H1 (cell line): ENCODE measurements around the gene TAF3. TPM values are rescaled to one million over a fixed set of nuclear protein-coding genes. Genes with fewer than 3 reads are reported as not detected.

Source experiments
- CTCF ChIA-PET: fragments of 300-600 bp; sonication (Branson Sonifier 250); formaldehyde crosslinking; loops from one replicate; lab custom pipeline; 2021; ENCODE audit not compliant: partially characterized antibody; lab: Charles Lee
- POLR2A ChIA-PET: fragments of 300-600 bp; sonication (Branson Sonifier 250); formaldehyde crosslinking; loops from one replicate; lab custom pipeline; 2021; ENCODE audit warnings: inconsistent platforms; ENCODE audit not compliant: partially characterized antibody; lab: Charles Lee
- DNase-seq, 2 experiments: peaks; one replicate each; pipeline versions ENCODE4 v3.0.0 to v3.0.0-alpha.2; 2010 to 2022; ENCODE audit warnings: low spot score in 2 of 2, low read depth in 1 of 2, mixed read lengths in 1 of 2
- FAIRE-seq: peaks from 2 replicates; lab custom pipeline; 2011; peaks lifted over from hg19 to GRCh38; lab: Jason Lieb, UNC
- H2AFZ ChIP-seq: 2 replicates; pipeline ENCODE4 v1.8.1; 2012; ENCODE audit warnings: low read length, inconsistent platforms
- H2AK5ac ChIP-seq: 2 replicates; pipeline ENCODE4 v1.6.1; 2013; ENCODE audit warnings: low read depth, low read length
- H2BK120ac ChIP-seq: replicated peaks from 2 replicates; pipeline ENCODE3; 2013; ENCODE audit warnings: low read depth, low read length, inconsistent platforms
- H2BK12ac ChIP-seq: 2 replicates; pipeline ENCODE4 v1.6.1; 2013; ENCODE audit warnings: low read depth, low read length
- H2BK15ac ChIP-seq: 2 replicates; pipeline ENCODE4 v1.6.1; 2013; ENCODE audit warnings: low read length
- H2BK20ac ChIP-seq: 2 replicates; pipeline ENCODE4 v1.6.1; 2013; ENCODE audit warnings: low read length
- H2BK5ac ChIP-seq: 2 replicates; pipeline ENCODE4 v1.6.1; 2013; ENCODE audit warnings: low read depth, low read length
- H3K14ac ChIP-seq: 2 replicates; pipeline ENCODE4 v1.6.1; 2013; ENCODE audit warnings: inconsistent platforms; ENCODE audit not compliant: insufficient read length
- H3K18ac ChIP-seq: 2 replicates; pipeline ENCODE4 v1.6.1; 2013; ENCODE audit warnings: low read length; ENCODE audit errors: extremely low read depth
- H3K23ac ChIP-seq: 2 replicates; pipeline ENCODE4 v1.6.1; 2013; ENCODE audit warnings: inconsistent platforms; ENCODE audit not compliant: insufficient read length
- H3K23me2 ChIP-seq: 2 replicates; pipeline ENCODE4 v1.6.1; 2013; ENCODE audit warnings: low read depth, low read length
- H3K27ac ChIP-seq: 2 replicates; pipeline ENCODE4 v1.6.1; 2011; ENCODE audit warnings: low read depth, low read length, inconsistent platforms
- H3K27me3 ChIP-seq, 4 experiments: replicated peaks in 1 of 4; 1 replicate in 1 of 4; 2 replicates in 3 of 4; pipeline versions ENCODE4 v1.6.1 to v1.8.1; 2011 to 2013; ENCODE audit warnings: low read length in 3 of 4, mild to moderate bottlenecking in 3 of 4, inconsistent platforms in 2 of 4, mixed read lengths in 2 of 4, moderate library complexity in 1 of 4; ENCODE audit not compliant: control insufficient read depth in 3 of 4, insufficient read depth in 3 of 4; ENCODE audit errors: extremely low read depth in 1 of 4
- H3K36me3 ChIP-seq, 4 experiments: 2 replicates each; pipeline versions ENCODE4 v1.6.1 to v1.8.1; 2011 to 2013; ENCODE audit warnings: mild to moderate bottlenecking in 4 of 4, low read length in 3 of 4, moderate library complexity in 2 of 4, control low read depth in 1 of 4, inconsistent platforms in 1 of 4; ENCODE audit not compliant: insufficient read depth in 4 of 4, control insufficient read depth in 2 of 4
- H3K4ac ChIP-seq: replicated peaks from 2 replicates; pipeline ENCODE3; 2013; ENCODE audit warnings: low read length, low read depth, mixed read lengths, inconsistent platforms; ENCODE audit not compliant: insufficient read length
- H3K4me1 ChIP-seq, 4 experiments: replicated peaks in 1 of 4; 1 replicate in 1 of 4; 2 replicates in 3 of 4; pipeline versions ENCODE4 v1.6.1 to v1.8.1; 2011 to 2013; ENCODE audit warnings: low read length in 3 of 4, inconsistent platforms in 2 of 4, mixed read lengths in 1 of 4; ENCODE audit not compliant: insufficient read depth in 4 of 4, control insufficient read depth in 3 of 4
- H3K4me2 ChIP-seq, 2 experiments: 2 replicates each; pipeline versions ENCODE4 v1.6.1 to v1.8.1; 2011 to 2013; ENCODE audit warnings: low read depth in 2 of 2, low read length in 2 of 2, control low read depth in 1 of 2, inconsistent platforms in 1 of 2, mild to moderate bottlenecking in 1 of 2; ENCODE audit not compliant: insufficient read depth in 1 of 2
- H3K4me3 ChIP-seq, 4 experiments: fragments of 200-600, 300-600 bp in 1 of 4; sonication (generic), shearing (Covaris generic), sonication (Bioruptor Twin) in 1 of 4; 2 replicates each; pipeline versions ENCODE4 v1.5.1 to v1.8.1; 2011 to 2016; ENCODE audit warnings: low read length in 4 of 4, low read depth in 3 of 4, control low read depth in 2 of 4, inconsistent platforms in 2 of 4, mild to moderate bottlenecking in 2 of 4, mixed read lengths in 1 of 4, moderate library complexity in 1 of 4; ENCODE audit not compliant: insufficient read depth in 2 of 4; ENCODE audit errors: extremely low read depth in 1 of 4
- H3K56ac ChIP-seq: replicated peaks from 2 replicates; pipeline ENCODE3; 2013; ENCODE audit warnings: low read depth, mild to moderate bottlenecking, mixed read lengths, low read length, inconsistent platforms; ENCODE audit not compliant: insufficient read length
- H3K79me1 ChIP-seq: 2 replicates; pipeline ENCODE4 v1.6.1; 2013; ENCODE audit warnings: low read depth, low read length, control low read depth
- H3K79me2 ChIP-seq, 2 experiments: 2 replicates each; pipeline versions ENCODE4 v1.6.1 to v1.8.1; 2012 to 2013; ENCODE audit warnings: low read length in 2 of 2, mild to moderate bottlenecking in 2 of 2, inconsistent platforms in 1 of 2; ENCODE audit not compliant: insufficient read depth in 2 of 2, control insufficient read depth in 1 of 2
- H3K9ac ChIP-seq, 4 experiments: replicated peaks in 1 of 4; 1 replicate in 1 of 4; 2 replicates in 3 of 4; pipeline versions ENCODE4 v1.6.1 to v1.8.1; 2011 to 2013; ENCODE audit warnings: low read depth in 3 of 4, low read length in 3 of 4, control low read depth in 2 of 4, mild to moderate bottlenecking in 2 of 4, moderate library complexity in 2 of 4, inconsistent platforms in 1 of 4; ENCODE audit errors: extremely low read depth in 1 of 4
- H3K9me3 ChIP-seq, 2 experiments: 2 replicates each; pipeline versions ENCODE4 v1.6.1 to v1.8.1; 2012 to 2013; ENCODE audit warnings: mild to moderate bottlenecking in 2 of 2, moderate library complexity in 2 of 2, control low read depth in 1 of 2, inconsistent platforms in 1 of 2, low read depth in 1 of 2, low read length in 1 of 2, mixed read lengths in 1 of 2; ENCODE audit not compliant: insufficient read depth in 2 of 2
- H4K20me1 ChIP-seq, 2 experiments: replicated peaks in 1 of 2; 2 replicates each; pipeline versions ENCODE3 to v1.8.1; 2011 to 2013; ENCODE audit warnings: inconsistent platforms in 2 of 2, low read length in 2 of 2, mild to moderate bottlenecking in 1 of 2; ENCODE audit not compliant: insufficient read depth in 2 of 2, control insufficient read depth in 1 of 2
- H4K5ac ChIP-seq: 2 replicates; pipeline ENCODE4 v1.6.1; 2013; ENCODE audit warnings: low read length, low read depth, mixed read lengths, inconsistent platforms; ENCODE audit not compliant: insufficient read length
- H4K8ac ChIP-seq: 2 replicates; pipeline ENCODE4 v1.8.0; 2013; ENCODE audit warnings: mild to moderate bottlenecking, moderate library complexity, low read length, inconsistent platforms; ENCODE audit not compliant: insufficient read depth; ENCODE audit errors: extremely low read depth
- H4K91ac ChIP-seq: replicated peaks from 2 replicates; pipeline ENCODE3; 2013; ENCODE audit warnings: low read length, mixed read lengths, inconsistent platforms; ENCODE audit not compliant: insufficient read length
- BACH1 ChIP-seq: IDR thresholded peaks from 2 replicates; pipeline ENCODE4 v1.6.1; 2012; ENCODE audit warnings: low read length, improper control_type of control experiment
- CREB1 ChIP-seq: IDR thresholded peaks from 2 replicates; pipeline ENCODE4 v1.6.1; 2012; ENCODE audit warnings: inconsistent platforms
- FOSL1 ChIP-seq: IDR thresholded peaks from 2 replicates; pipeline ENCODE4 v1.6.1; 2011; ENCODE audit warnings: mild to moderate bottlenecking, low read depth, low read length, moderate library complexity; ENCODE audit not compliant: insufficient read depth
- KDM1A ChIP-seq: fragments of 200-600, 300-600 bp; sonication (generic); IDR thresholded peaks from 2 replicates; pipeline ENCODE4 v1.7.1; 2016; ENCODE audit warnings: mild to moderate bottlenecking, low read length, borderline replicate concordance
- NRF1 ChIP-seq: IDR thresholded peaks from 2 replicates; pipeline ENCODE4 v1.6.1; 2011; ENCODE audit warnings: mild to moderate bottlenecking, low read depth, low read length, improper control_type of control experiment
- RFX5 ChIP-seq: IDR thresholded peaks from 2 replicates; pipeline ENCODE4 v1.6.1; 2011; ENCODE audit warnings: low read depth, low read length, improper control_type of control experiment, borderline replicate concordance
- SAP30 ChIP-seq: fragments of 300-600 bp; sonication (generic); IDR thresholded peaks from 2 replicates; pipeline ENCODE4 v1.7.1; 2012; ENCODE audit warnings: low read length, moderate library complexity, mild to moderate bottlenecking, inconsistent platforms; ENCODE audit not compliant: insufficient read depth, insufficient replicate concordance
- TBP ChIP-seq: IDR thresholded peaks from 2 replicates; pipeline ENCODE4 v1.6.1; 2011; ENCODE audit warnings: low read depth, low read length, improper control_type of control experiment
- WGBS, 2 experiments: shearing (Covaris generic) in 1 of 2; methylation state at CpG; one replicate each; pipeline versions ENCODE4 v1.1.6 to v1.1.7; 2013 to 2015; ENCODE audit warnings: low lambda C conversion rate in 2 of 2, mixed read lengths in 2 of 2, inconsistent platforms in 1 of 2, low coverage in 1 of 2, missing lambda C conversion rate in 1 of 2; ENCODE audit not compliant: insufficient replicate concordance in 2 of 2, insufficient coverage in 1 of 2, insufficient read length in 1 of 2; ENCODE audit errors: extremely low coverage in 1 of 2, missing lambda C conversion rate in 1 of 2; 5-methylcytosine and 5-hydroxymethylcytosine counted together
- polyA plus RNA-seq, 7 experiments: library from polyadenylated mRNA; depleted of rRNA in 3 of 7; stranded (reverse) in 5 of 7; unstranded in 2 of 7; fragments of >200 nt in 5 of 7; fragments of 200-250 nt in 2 of 7; gene quantifications; 1 replicate in 5 of 7; 2 replicates in 1 of 7; 4 replicates in 1 of 7; pipeline versions ENCODE4 v1.2.1 to v1.2.3, GENCODE V29; 2011 to 2013; ENCODE audit warnings: missing spikeins in 2 of 7, mixed read lengths in 2 of 7
- total RNA-seq: library from RNA; stranded (reverse); fragmentation: NEBNext Ultra II Directional; extraction: Animal tissue kit (Norgen Biotek cat#: 25700); gene quantifications from 2 replicates; pipeline ENCODE4 v1.2.1, GENCODE V29; 2021
- TF ChIP-seq, protein P1 (sequence below): IDR thresholded peaks from 2 replicates; pipeline ENCODE4 v1.6.1; 2011; ENCODE audit warnings: low read length, improper control_type of control experiment

The TAF3 gene
- total and polyA plus RNA-seq, 2 of the 8 experiments (the other 6 are each of a cell fraction or from before 2014, with no cell fraction given), result 1.5 to 11.2 TPM

DNA sequence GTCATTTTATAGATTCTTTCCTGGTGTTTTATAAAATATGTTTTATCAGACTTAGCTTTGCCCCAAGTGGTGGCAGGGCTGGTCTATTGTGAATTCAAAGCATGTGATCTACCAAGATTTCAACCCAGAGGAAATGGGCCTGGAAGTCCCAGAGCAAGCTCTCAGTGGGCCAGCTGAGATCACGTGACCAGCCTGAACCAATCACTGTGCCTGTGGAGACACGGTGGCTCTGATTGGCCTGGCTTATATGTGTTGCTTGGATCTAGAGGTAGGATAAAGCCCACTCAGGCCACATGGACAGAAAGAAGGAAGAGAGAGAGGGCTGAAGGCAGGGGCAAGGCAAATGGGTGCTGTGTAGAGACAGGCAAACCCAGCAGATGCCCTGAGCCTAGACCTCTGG lies 170.7 kb downstream of the TAF3 start:
- Histone ChIP-seq H3K79me1 (no peaks in the 10 kb centered on the region), H4K91ac (no peak overlapping the region), H3K4me3 (no peak overlapping the region), H3K79me2 (no peaks in the 10 kb centered on the region), H4K8ac (no peak overlapping the region), H3K4ac (no peak overlapping the region), H3K23me2 (no peaks in the 10 kb centered on the region)
- POLR2A ChIA-PET, result no interaction called here
- 91% methylated on average over 2 of the region's 2 CpGs; no CpG with 5 or more reads in 1 of the 2 experiments for WGBS, 2 experiments
- TF ChIP-seq, protein P1, sequence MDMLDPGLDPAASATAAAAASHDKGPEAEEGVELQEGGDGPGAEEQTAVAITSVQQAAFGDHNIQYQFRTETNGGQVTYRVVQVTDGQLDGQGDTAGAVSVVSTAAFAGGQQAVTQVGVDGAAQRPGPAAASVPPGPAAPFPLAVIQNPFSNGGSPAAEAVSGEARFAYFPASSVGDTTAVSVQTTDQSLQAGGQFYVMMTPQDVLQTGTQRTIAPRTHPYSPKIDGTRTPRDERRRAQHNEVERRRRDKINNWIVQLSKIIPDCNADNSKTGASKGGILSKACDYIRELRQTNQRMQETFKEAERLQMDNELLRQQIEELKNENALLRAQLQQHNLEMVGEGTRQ, result peak; percentile 62
- TF ChIP-seq RFX5, result no peak
- TF ChIP-seq TBP, result no peak
- TF ChIP-seq NRF1, result no peak
- TF ChIP-seq KDM1A, result no peak
- TF ChIP-seq CREB1, result no peak
- TF ChIP-seq SAP30, result no peak
- no peak for TF ChIP-seq BACH1
- no peak for TF ChIP-seq FOSL1
- TF ChIP-seq, all 59 proteins: peak for 1
- FAIRE-seq (no peak), DNase-seq (no peak)
- H3K14ac ChIP-seq, result no peak overlapping the region
- no peak overlapping the region for H4K5ac ChIP-seq
- H3K56ac ChIP-seq, result no peak overlapping the region
- no peak overlapping the region for H2BK12ac ChIP-seq
- no peaks in the 10 kb centered on the region for H4K20me1 ChIP-seq
- H3K9ac ChIP-seq, result no peak overlapping the region
- no peaks in the 10 kb centered on the region for H3K27me3 ChIP-seq
- H2AFZ ChIP-seq, result no peak overlapping the region
- no peak overlapping the region for H3K4me2 ChIP-seq
- H3K18ac ChIP-seq, result no peak overlapping the region
- H3K23ac ChIP-seq, result no peak overlapping the region
- no peak overlapping the region for H3K27ac ChIP-seq
- H2AK5ac ChIP-seq, result no peak overlapping the region
- H3K4me1 ChIP-seq, result no peaks in the 10 kb centered on the region
- no peaks in the 10 kb centered on the region for H3K36me3 ChIP-seq
- no peak overlapping the region for H2BK20ac ChIP-seq
- no peaks in the 10 kb centered on the region for H3K9me3 ChIP-seq
- CTCF ChIA-PET, result no interaction called here
- H2BK15ac ChIP-seq, result no peak overlapping the region
- no peak overlapping the region for H2BK5ac ChIP-seq
- no peak overlapping the region for H2BK120ac ChIP-seq
